Adrenal gland (tissue), 12 donors: ENCODE data around the gene MYO5B. TPM values are rescaled to one million over a fixed set of nuclear protein-coding genes. Genes with fewer than 3 reads are reported as not detected.

Experiments used
- DNase-seq, 7 donors: peaks; one replicate each; pipeline ENCODE4 v3.0.0-alpha.2; 2019 to 2020
- H3K27ac ChIP-seq, 5 donors: fragments of 200-600 bp; sonication (generic) in 4 of 5; 1 replicate in 3 of 5; 2 replicates in 2 of 5; pipeline versions ENCODE4 v1.5.1 to v1.8.0; 2016 to 2020; ENCODE audit warnings: mild to moderate bottlenecking in 1 of 5
- H3K27me3 ChIP-seq: fragments of 200-600 bp; 2 replicates; pipeline ENCODE4 v1.8.0; 2021
- H3K36me3 ChIP-seq, 2 donors: fragments of 200-600 bp; replicated peaks in 1 of 2; 1 replicate in 1 of 2; 2 replicates in 1 of 2; pipeline versions ENCODE4 v1.5.1 to v1.8.0; 2018 to 2022
- H3K4me1 ChIP-seq, 2 donors: fragments of 200-600 bp; replicated peaks in 1 of 2; 1 replicate in 1 of 2; 2 replicates in 1 of 2; pipeline versions ENCODE4 v1.5.1 to v1.8.0; 2018 to 2021
- H3K4me3 ChIP-seq, 4 donors: fragments of 200-600 bp; sonication (generic) in 3 of 4; one replicate each; pipeline ENCODE4 v1.5.1; 2016 to 2018
- H3K9me3 ChIP-seq, 3 donors: fragments of 200-600 bp; sonication (generic) in 1 of 3; replicated peaks in 1 of 3; 1 replicate in 2 of 3; 2 replicates in 1 of 3; pipeline versions ENCODE4 v1.5.1 to v1.8.0; 2016 to 2021
- CTCF ChIP-seq, 6 experiments: fragments of 450-650 bp in 4 of 6; fragments of 200-600 bp in 2 of 6; sonication (generic) in 1 of 6; IDR thresholded peaks; 1 replicate in 5 of 6; 2 replicates in 1 of 6; pipeline versions ENCODE4 v1.5.1 to v1.8.0; 2016 to 2021; ENCODE audit warnings: antibody characterized with exemption in 6 of 6, mild to moderate bottlenecking in 2 of 6, moderate library complexity in 1 of 6
- POLR2A ChIP-seq, 2 donors: fragments of 450-650 bp; IDR thresholded peaks; one replicate each; pipeline ENCODE4 v1.6.1; 2017; ENCODE audit warnings: antibody characterized with exemption in 2 of 2, mild to moderate bottlenecking in 2 of 2, moderate library complexity in 1 of 2
- WGBS, 4 donors: extraction: QIAGEN DNeasy Blood & Tissue Kit in 2 of 4; methylation state at CpG; one replicate each; pipeline versions ENCODE4 v1.1.5 to v1.1.7; 2013 to 2017; 5-methylcytosine and 5-hydroxymethylcytosine counted together
- intact Hi-C, 2 donors: fragments of 100-400 bp; cut with DNase I; formaldehyde crosslinking; loops; one replicate each; pipeline versions ENCODE4 v1.14.1 to v1.15.0; 2022 to 2023
- microRNA-seq, 3 donors: library from miRNA; unstranded; fragments of <30 nt; microRNA quantifications; one replicate each; pipeline ENCODE4, GENCODE V29; 2017 to 2020
- polyA plus RNA-seq, 3 donors: library from polyadenylated mRNA; stranded (reverse); fragments of 200-250 nt in 2 of 3; fragments of 350-450 nt in 1 of 3; fragmentation: Illumina TruSeq in 1 of 3; extraction: RNeasy Lipid Tissue Mini Kit (QIAGEN cat#74804) in 1 of 3; gene quantifications; one replicate each; pipeline ENCODE4 v1.2.3, GENCODE V29; 2013 to 2014
- small RNA-seq, 2 donors: library from RNA; depleted of rRNA; stranded (forward); fragments of <200 nt; gene quantifications; one replicate each; pipeline ENCODE3, GENCODE V24; 2016
- total RNA-seq, 9 donors: library from RNA; depleted of rRNA in 4 of 9; stranded (reverse); fragments of >200 nt in 4 of 9; fragments of 120-200 nt in 1 of 9; fragmentation: NEBNext Ultra II Directional in 1 of 9; extraction: Animal tissue kit (Norgen Biotek cat#: 25700) in 1 of 9; gene quantifications; one replicate each; pipeline versions ENCODE4 v1.1.0 to v1.2.4, GENCODE V29; 2013 to 2023
- donor health status: healthy with polysubstance abuse.
- donor health status: Bipolar disorder and iron deficiency.
- donor health status: DM: yes; HTN: yes; CAD: no.
- donor health status: DM: no; HTN: no; CAD: no.
- donor health status: DM: no; HTN: no; CAD: no.
- donor health status: DM: yes; HTN: yes; CAD: no.

Gene MYO5B
- total and polyA plus RNA-seq, 12 donors, result 0.61 to 9.3 (median 2.9) TPM

DNA sequence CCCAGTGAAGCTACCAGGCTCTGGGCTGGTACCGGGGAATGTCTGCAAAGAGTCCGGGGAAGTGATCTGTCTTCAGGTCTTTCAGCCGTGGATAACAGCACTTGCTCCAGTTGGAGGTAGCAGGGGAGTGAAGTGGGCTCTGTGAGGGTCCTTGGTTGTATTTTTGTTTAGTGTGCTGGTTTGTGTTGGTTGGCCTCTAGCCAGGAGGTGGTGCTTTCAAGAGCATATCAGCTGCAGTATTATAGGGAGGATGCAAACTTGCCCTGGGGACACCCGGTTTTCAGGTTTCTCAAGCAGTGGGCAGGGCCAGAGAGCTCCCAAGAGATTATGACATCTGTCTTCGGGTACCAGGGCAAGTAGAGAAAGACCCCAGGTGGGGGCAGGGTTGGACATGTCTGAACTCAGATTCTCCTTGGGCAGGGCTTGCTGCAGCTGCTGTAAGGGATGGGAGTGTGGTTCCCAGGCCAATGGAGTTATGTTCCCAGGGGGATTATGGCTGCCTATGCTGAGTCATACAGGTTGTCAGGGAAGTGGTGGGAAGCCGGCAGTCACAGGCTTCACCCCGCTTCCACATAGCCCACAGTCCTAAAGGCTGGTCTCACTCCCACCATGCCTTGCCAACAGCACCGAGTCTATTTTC, 416.0 kb downstream of the MYO5B start:
- no peak for DNase-seq
- Histone ChIP-seq H3K9me3 (no peaks in the 10 kb centered on the region), H3K36me3 (no peaks in the 10 kb centered on the region), H3K4me1 (peaks cover 0 to under 1% of the 10 kb centered on the region in 2 donors), H3K27ac (no peak overlapping the region), H3K27me3 (no peaks in the 10 kb centered on the region), H3K4me3 (no peak overlapping the region)
- intact Hi-C loops, result no loop called here
- TF ChIP-seq POLR2A (IDR thresholded peaks at IDR 0.05) (no peak), CTCF (IDR thresholded peaks at IDR 0.05) (no peak)
- WGBS, 4 donors, result 77 to 95% (median 82%) methylated on average over 7 to 8 of the region's 8 CpGs

Small RNA genes lying within 50 kb of the gene (microRNA-seq; reads per million reads assigned to microRNA genes)
- 0 reads per million in 3 donors for gene MIR4320

Small RNA genes lying within 50 kb of the gene (small RNA-seq; reads per million reads assigned to genes)
- 0 reads per million in 2 donors for gene RF00019
- 0 reads per million in 2 donors for gene RF00283
- gene RN7SL310P, result 0 reads per million in 2 donors
- gene RNA5SP457, result 0 reads per million in 2 donors
- 0 reads per million in 2 donors for gene SCARNA17

Other genes with a start within 250 kb of the MYO5B start
- 1 to 10 TPM in 5 of 9 donors, under 1 TPM in 4; 0.53 to 4.3 (median 1.2) TPM for gene CFAP53, start 71.3 kb upstream of the MYO5B start, total RNA-seq
- gene CFAP53, start 71.3 kb upstream of the MYO5B start, polyA plus RNA-seq, result 1 to 10 TPM; 1.1 to 2.8 (median 1.9) TPM
- 100 to 1,000 TPM in 2 of 9 donors, 10 to 100 TPM in 7; 51.8 to 156 (median 85.9) TPM for gene MBD1, start 86.4 kb upstream of the MYO5B start, total RNA-seq
- gene MBD1, start 86.4 kb upstream of the MYO5B start, polyA plus RNA-seq, result 10 to 100 TPM; 46.2 to 64.3 (median 46.3) TPM
- gene CXXC1, start 92.5 kb upstream of the MYO5B start, total RNA-seq, result 100 to 1,000 TPM in 2 of 9 donors, 10 to 100 TPM in 7; 25.2 to 119 (median 62.9) TPM
- gene CXXC1, start 92.5 kb upstream of the MYO5B start, polyA plus RNA-seq, result 100 to 1,000 TPM in 2 of 3 donors, 10 to 100 TPM in 1; 35.6 to 295 (median 249) TPM
- 1 to 10 TPM in 4 of 9 donors, under 1 TPM in 5; 0.30 to 8.6 (median 0.72) TPM for gene SKA1, start 179.9 kb upstream of the MYO5B start, total RNA-seq
- under 1 TPM; 0.40 to 0.88 (median 0.40) TPM for gene SKA1, start 179.9 kb upstream of the MYO5B start, polyA plus RNA-seq